ENCODE results near the gene PDE6D. TPM values are rescaled to one million over a fixed set of nuclear protein-coding genes. Genes with fewer than 3 reads are reported as not detected.
"Not testable (repeated sequence)": the region's sequence is repeated elsewhere in the genome, so short reads cannot be mapped to it uniquely, and the experiment has no call there.

Gene PDE6D
- total RNA-seq, 1 experiment from 2014 or later: 30.4 TPM

- DNase-seq (ENCODE audit: low read depth): no peak
These were observed 11.6 kb downstream of the PDE6D start for GRCh38 chr2:231769170-231770136.

- DNase-seq (ENCODE audit: low read depth): no peak
These were observed 15.6 kb downstream of the PDE6D start for GRCh38 chr2:231765496-231765929.

- no peak for DNase-seq (ENCODE audit: low read depth)
These were observed 16.3 kb downstream of the PDE6D start for GRCh38 chr2:231764760-231765159.

GRCh38 chr2:231764124-231764523 lies 17.0 kb downstream of the PDE6D start:
- DNase-seq (ENCODE audit: low read depth): no peak

GRCh38 chr2:231761735-231762134 lies 19.3 kb downstream of the PDE6D start:
- no peak for DNase-seq (ENCODE audit: low read depth)

- DNase-seq (ENCODE audit: low read depth): peak; percentile 11
These were observed 29.0 kb downstream of the PDE6D start for GRCh38 chr2:231752061-231752460.

- no peak for DNase-seq (ENCODE audit: low read depth)
These were observed 29.9 kb downstream of the PDE6D start for GRCh38 chr2:231751042-231751815.

GRCh38 chr2:231749016-231749415 lies 32.1 kb downstream of the PDE6D start:
- DNase-seq (ENCODE audit: low read depth): not testable (repeated sequence)

- not testable (repeated sequence) for DNase-seq (ENCODE audit: low read depth)
These were observed 32.8 kb downstream of the PDE6D start for GRCh38 chr2:231748153-231748896.

- no peak for DNase-seq (ENCODE audit: low read depth)
These were observed 35.6 kb downstream of the PDE6D start for GRCh38 chr2:231745303-231746038.

- no peak for DNase-seq (ENCODE audit: low read depth)
These were observed 37.5 kb downstream of the PDE6D start for GRCh38 chr2:231743376-231744116.

- DNase-seq (ENCODE audit: low read depth): no peak
These were observed 43.3 kb downstream of the PDE6D start for GRCh38 chr2:231737761-231738160.

GRCh38 chr2:231732604-231733003 lies 48.5 kb downstream of the PDE6D start:
- no peak for DNase-seq (ENCODE audit: low read depth)

GRCh38 chr2:231727621-231728020 lies 53.5 kb downstream of the PDE6D start:
- DNase-seq (ENCODE audit: low read depth): no peak

- DNase-seq (ENCODE audit: low read depth): no peak
These were observed 54.8 kb downstream of the PDE6D start for GRCh38 chr2:231726276-231726675.

GRCh38 chr2:231725476-231725875 lies 55.6 kb downstream of the PDE6D start:
- DNase-seq (ENCODE audit: low read depth): no peak

- no peak for DNase-seq (ENCODE audit: low read depth)
These were observed 58.3 kb downstream of the PDE6D start for GRCh38 chr2:231722721-231723307.

GRCh38 chr2:231720987-231721966 lies 59.8 kb downstream of the PDE6D start:
- no peak for DNase-seq (ENCODE audit: low read depth)

Measured in LHCN-M2 (cell line).